GM18907 (cell line): ENCODE data around the gene FBXO10.
"Not testable (repeated sequence)": the region's sequence is repeated elsewhere in the genome, so short reads cannot be mapped to it uniquely, and the experiment has no call there.

ENCODE experiments used
- ATAC-seq: cut with Tn5 transposase; IDR thresholded peaks from one replicate; pipeline ENCODE4 v1.9.1; 2021; ENCODE audit warnings: mild to moderate bottlenecking, moderate library complexity; ENCODE audit not compliant: unreplicated experiment

The FBXO10 gene

DNA sequence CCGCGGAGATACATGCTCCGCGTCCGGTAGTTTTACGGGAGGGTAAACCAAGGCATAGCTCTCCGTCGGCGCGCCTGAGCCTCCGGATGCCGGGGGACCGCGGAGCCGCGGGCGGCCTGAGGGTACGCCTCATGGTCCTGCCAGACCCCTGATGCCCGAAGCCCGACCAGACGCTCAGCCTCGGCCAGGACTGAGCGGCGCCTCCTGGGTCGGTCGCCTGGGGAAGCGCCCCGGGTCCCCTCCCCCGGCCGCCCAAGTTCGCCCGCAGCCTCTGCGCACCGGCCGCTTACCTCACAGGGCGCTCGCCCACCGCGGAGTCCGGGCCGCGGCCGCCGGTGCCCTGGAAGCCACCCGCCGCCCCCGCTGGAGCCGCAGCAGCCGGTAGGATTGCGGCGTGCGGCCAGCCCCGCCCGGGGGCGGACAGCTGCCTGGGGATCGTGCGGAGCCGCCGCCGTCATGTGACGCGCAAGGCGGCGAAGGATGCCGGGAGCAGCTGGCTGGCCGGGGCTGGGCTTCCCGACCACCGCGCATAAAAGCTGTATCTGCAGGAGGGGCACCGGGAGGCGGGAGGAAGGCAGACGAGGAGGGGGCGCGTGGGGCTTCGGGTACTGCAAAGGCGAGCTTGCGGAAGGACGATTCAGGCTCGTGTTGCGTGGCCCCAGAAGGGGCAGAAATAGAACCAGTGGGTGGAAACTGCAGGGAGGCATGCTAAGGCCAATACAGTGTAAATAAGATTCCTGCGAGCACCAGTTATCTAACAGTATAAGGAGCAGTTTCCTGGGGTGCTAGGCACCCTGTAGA, at the start of gene FBXO10:
Gene FBXO10 (minus strand): TSS at position 460 of the 801 bp plus-strand sequence. CDS start 34,612 bp downstream, outside the sequence.
- ATAC-seq: peak; percentile 73

GRCh38 chr9:37625758-37626147, 49.6 kb upstream of the FBXO10 start:
- ATAC-seq: no peak

- no peak for ATAC-seq
Observed at GRCh38 chr9:37625036-37625757, 49.0 kb upstream of the FBXO10 start.

GRCh38 chr9:37624073-37624472, 47.9 kb upstream of the FBXO10 start:
- ATAC-seq: no peak

DNA sequence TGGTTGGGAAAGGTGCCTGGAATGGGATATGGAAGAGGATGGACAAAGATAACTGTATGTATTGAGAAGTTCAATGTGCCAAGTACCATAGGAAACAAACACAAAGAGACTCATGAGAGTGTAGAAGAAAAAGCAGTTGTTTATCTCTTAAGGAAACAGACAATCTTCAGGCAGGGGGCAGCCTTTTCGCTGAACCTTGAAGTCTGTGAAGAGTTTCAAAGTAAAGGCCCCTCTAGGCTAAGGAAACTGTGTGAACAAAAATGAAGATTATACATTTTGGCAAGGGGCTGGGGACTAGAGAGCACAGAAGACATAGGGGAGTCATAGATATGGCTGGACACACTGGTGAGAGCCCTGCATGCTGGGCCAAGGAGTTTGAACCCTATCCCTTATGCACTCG, 47.1 kb upstream of the FBXO10 start:
- ATAC-seq: no peak

DNA sequence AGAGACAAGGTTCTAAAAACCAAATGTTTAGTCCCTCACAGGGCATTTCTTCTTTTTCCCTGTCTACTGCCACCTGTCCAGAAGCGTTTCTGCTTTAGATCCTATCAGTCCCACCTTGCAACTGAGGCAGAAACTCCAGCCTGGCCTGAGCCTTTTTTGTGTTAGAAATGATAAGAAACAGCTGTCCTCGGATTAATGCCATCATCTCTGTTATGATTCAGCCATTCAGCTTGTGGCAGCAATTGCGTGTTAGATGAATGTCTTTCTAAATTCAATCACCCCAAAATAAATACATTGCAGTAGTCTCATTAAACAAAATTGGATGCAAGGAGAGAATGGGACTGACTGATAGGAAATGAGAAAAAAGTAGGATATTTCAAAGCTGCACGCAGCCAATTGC, 46.3 kb upstream of the FBXO10 start:
- ATAC-seq: no peak

- ATAC-seq: no peak
Observed at GRCh38 chr9:37621273-37622121, 45.3 kb upstream of the FBXO10 start.

GRCh38 chr9:37620396-37620795, 44.2 kb upstream of the FBXO10 start:
- no peak for ATAC-seq

DNA sequence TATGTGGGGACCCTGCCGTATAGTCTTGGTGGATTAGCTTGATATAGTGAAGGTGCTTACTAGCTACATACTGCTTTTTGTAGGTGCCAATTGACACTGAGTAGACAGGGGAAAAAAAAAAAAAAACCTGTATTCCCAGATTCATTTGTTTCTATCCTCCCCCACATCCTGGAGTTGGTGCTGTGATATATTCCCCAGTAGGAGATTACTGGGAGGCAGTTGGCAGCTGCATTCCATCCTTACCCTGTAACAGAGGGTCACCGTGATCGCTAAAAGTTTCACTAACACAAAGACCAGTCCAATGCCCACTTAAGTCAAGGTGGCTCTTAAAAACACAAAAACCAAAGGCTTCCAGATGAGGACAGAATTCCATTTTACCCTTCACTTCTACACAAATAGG, 43.6 kb upstream of the FBXO10 start:
- ATAC-seq: no peak

- ATAC-seq: no peak
Observed at GRCh38 chr9:37618817-37619216, 42.6 kb upstream of the FBXO10 start.

GRCh38 chr9:37617832-37618231, 41.7 kb upstream of the FBXO10 start:
- no peak for ATAC-seq

DNA sequence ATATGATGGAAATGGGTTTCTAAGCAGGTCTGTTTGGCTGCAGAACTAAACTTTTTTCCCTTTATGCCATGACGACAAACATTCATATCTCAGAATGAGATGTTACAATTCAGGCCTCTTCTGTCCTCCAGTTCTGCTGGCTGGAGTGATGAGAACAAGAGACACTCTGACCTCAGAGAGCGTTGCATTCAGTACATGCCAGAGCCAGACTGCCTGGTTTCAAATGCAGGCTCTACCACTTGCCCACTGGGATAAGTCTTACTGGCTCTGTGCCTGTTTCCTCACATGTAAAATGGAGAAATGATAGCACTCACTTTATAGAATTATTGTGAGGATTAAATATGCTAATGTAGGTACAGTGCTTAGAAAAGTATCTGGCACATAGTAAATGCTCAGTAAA, 41.0 kb upstream of the FBXO10 start:
- no peak for ATAC-seq

DNA sequence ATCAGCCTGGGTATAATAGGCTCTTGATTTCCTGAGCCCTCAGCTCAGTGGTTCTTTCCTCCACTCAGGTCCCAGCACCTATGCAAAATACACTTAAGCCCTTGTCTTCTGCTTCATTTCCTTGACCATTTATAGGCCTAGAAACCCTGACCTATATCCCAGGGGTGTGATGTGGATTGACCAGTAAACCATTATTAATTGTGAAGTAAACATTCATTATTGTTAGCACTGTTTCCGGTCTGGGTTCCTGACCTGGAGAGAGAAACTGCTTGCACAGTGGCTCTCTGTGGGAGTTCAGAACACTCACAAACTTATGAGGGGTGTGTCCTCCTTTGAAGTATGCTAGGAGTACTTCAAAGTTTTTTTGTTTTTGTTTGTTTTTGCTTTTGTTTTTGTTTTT, 35.8 kb upstream of the FBXO10 start:
- no peak for ATAC-seq

- no peak for ATAC-seq
Observed at GRCh38 chr9:37611014-37611413, 34.8 kb upstream of the FBXO10 start.

GRCh38 chr9:37609735-37610397, 33.7 kb upstream of the FBXO10 start:
- ATAC-seq: no peak

GRCh38 chr9:37608250-37608649, 32.1 kb upstream of the FBXO10 start:
- no peak for ATAC-seq

- no peak for ATAC-seq
Observed at GRCh38 chr9:37604296-37604695, 28.1 kb upstream of the FBXO10 start.

DNA sequence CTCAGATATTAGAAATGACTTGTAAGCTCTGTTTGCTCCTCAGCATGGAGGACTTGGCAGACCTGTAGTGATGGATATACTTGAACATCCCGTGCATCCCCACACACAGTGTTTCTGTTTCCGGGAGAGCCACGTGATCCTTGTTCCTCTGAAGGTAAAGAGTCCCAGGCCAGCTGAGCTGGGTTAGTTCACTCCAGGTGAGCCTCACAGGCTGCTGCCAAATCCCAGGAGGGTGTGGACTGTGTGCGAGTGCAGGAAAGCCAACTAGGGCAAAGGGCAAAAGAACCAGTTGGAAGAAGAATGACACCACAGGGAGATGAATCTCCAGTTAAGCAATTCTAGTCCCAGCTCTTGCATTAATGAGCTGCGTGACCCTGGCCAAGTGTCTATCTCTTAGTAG, 26.6 kb upstream of the FBXO10 start:
- ATAC-seq: no peak

DNA sequence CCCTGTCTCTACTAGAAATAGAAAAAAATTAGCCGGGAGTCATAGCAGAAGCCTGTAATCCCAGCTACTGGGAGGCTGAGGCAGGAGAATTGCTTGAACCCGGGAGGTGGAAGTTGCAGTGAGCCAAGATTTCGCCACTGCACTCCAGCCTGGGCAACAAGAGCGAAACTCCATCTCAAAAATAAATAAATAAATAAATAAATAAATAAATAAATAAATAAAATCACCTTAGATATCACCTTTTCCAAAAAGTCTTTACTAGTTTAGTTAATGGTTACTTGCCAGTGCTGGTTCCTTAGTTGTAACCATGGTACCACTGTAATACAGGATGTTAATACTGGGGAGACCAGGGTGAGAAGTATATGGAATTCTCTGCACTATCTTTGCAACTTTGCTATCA, 25.9 kb upstream of the FBXO10 start:
- not testable (repeated sequence) for ATAC-seq

DNA sequence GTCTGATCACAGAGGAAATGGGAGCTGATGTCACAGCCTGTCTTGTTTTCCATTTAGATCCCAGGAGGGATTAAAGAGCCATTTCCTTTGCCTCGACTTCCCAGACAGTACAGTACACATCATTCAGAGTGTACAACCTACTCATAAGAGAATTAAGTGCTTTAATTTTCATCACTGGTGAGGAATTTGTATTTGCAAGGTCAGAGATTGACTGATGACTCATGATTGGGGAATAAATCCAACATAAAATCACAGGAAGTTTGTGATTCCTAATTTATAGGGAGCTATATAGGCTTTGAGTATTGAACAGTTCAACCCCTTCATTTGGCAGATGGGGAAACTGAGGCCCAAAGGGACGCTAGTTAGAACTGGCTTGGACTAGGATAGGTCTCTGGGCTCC, 20.3 kb upstream of the FBXO10 start:
- ATAC-seq: no peak

GRCh38 chr9:37593883-37594448, 17.8 kb upstream of the FBXO10 start:
- ATAC-seq: no peak
